22Rv1 (cell line): ENCODE results near the gene PFN1.

Source experiments
- H3K27ac ChIP-seq: fragments of 450-650 bp; 2 replicates; pipeline ENCODE4 v1.5.1; 2017
- ZFX ChIP-seq: fragments of 450-650 bp; IDR thresholded peaks from 2 replicates; pipeline ENCODE4 v1.6.1; 2017; ENCODE audit warnings: antibody characterized with exemption, borderline replicate concordance
- TF ChIP-seq, protein P1 (sequence below): fragments of 450-650 bp; IDR thresholded peaks from 2 replicates; pipeline ENCODE4 v1.5.1; 2017; ENCODE audit warnings: mild to moderate bottlenecking

The PFN1 gene

DNA sequence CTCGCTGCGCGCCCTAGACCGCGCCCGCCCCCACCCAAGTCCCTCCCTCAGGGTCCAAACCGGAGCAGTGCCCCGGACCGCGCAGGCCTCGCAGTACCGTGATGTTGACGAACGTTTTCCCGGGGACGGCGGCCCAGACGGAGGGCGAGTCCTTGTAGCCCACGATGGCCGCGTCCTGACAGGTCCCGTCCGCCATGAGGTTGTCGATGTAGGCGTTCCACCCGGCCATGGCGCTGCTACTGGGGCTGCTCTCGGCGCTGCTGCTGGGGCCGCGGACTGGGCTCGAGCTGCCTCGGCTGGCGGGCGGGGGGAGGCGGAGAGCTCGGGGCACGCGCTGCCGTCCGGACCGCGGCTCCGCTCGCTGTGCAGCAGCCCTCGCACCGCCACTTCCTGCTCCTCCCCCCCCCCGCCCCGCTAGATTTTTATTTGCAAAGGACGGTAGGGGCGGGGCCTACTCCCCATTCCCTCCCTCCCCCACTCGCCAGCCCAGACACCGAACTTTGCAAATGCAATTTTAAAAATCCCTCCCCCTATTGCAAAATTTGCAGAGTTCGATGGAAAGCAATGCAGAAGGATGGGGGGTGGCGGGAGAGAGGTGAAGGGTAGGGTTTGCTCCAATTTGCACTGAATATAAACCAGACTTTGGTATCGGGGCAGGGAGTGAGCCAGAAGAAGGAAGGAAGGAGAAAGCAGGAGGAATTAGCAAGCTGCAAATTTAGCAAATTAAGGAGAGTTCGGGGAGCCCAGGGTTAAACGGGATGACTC, at the start of gene PFN1:
TSS of gene PFN1 (minus strand) at position 365 of the 765 bp plus-strand sequence. CDS start at position 229, 136 bp downstream.
- peak within 1 kb of the TSS; percentile 100 for H3K27ac ChIP-seq
- no peak for TF ChIP-seq ZFX
- TF ChIP-seq, protein P1, sequence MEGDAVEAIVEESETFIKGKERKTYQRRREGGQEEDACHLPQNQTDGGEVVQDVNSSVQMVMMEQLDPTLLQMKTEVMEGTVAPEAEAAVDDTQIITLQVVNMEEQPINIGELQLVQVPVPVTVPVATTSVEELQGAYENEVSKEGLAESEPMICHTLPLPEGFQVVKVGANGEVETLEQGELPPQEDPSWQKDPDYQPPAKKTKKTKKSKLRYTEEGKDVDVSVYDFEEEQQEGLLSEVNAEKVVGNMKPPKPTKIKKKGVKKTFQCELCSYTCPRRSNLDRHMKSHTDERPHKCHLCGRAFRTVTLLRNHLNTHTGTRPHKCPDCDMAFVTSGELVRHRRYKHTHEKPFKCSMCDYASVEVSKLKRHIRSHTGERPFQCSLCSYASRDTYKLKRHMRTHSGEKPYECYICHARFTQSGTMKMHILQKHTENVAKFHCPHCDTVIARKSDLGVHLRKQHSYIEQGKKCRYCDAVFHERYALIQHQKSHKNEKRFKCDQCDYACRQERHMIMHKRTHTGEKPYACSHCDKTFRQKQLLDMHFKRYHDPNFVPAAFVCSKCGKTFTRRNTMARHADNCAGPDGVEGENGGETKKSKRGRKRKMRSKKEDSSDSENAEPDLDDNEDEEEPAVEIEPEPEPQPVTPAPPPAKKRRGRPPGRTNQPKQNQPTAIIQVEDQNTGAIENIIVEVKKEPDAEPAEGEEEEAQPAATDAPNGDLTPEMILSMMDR: no peak

DNA sequence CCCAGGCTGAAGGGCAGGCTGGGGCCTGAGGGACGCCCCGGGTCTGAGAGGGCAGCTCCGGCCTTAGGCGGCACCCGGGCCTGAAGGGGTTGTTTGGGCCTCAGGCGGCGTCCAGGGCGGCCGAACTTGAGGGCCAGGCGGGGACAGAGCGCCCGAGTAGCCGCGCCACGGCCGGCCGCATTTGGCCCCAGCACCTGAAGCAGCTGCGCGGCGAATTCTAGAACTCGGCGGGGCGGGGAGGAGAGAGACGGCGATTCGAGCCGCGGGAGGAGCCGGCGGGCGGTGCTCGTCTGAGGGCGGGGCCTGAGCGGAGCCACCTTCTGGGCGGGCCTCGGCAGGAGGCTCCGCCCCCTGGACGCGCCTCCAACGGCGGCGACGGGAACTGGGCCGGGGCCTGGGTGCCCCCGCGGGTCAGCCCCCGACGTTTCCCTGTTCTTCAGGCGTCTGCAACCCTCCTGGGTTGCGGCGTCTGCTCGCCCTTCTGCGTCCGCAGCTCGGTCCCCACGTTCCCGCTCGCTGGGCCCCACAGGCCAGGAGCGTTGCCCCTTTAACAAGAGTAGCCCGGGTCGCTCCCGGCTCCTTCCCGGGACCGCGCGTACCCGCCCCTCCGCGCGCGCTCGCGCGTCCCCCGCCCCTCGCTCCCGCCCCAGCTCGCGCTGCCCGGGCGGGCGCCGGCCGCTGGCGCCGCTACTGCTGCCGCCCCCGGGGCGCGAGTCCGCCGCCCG, 49.1 kb upstream of the PFN1 start, which contains the start of the genes INCA1 and KIF1C:
TSS of gene INCA1 (minus strand) at position 221 of the 725 bp plus-strand sequence. CDS start 3,085 bp downstream, outside the sequence.
TSS of gene KIF1C (plus strand) at position 649 of the 725 bp plus-strand sequence. CDS start 2,297 bp downstream, outside the sequence.
- TF ChIP-seq, protein P1: no peak
- no peak for TF ChIP-seq ZFX
- H3K27ac ChIP-seq: peak within 1 kb of the TSS; percentile 79

DNA sequence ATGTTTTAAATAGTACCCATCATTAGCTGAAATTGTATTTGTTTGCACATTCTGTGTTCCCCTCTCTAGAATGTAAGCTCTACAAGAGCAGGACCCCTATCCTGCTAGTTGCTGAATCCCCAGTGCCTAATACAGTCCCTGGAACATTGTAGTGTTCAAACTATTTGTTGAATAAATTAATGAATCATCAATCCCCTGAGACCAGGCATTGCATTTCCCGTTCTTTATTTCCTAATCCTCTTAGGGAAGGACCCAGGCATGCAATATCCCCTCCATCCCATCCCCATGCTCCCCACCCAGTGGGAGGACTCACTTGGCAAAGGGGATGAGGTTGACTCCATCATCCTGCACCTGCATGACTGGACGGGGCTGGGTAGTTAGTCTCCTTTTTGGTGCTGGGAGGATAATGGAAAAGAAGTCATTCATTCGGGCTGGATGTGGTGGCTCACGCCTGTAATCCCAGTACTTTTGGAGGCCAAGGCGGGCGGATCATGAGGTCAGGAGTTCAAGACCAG, 45.8 kb upstream of the PFN1 start:
- H3K27ac ChIP-seq: no peak overlapping the region
- TF ChIP-seq, protein P1: no peak
- no peak for TF ChIP-seq ZFX

DNA sequence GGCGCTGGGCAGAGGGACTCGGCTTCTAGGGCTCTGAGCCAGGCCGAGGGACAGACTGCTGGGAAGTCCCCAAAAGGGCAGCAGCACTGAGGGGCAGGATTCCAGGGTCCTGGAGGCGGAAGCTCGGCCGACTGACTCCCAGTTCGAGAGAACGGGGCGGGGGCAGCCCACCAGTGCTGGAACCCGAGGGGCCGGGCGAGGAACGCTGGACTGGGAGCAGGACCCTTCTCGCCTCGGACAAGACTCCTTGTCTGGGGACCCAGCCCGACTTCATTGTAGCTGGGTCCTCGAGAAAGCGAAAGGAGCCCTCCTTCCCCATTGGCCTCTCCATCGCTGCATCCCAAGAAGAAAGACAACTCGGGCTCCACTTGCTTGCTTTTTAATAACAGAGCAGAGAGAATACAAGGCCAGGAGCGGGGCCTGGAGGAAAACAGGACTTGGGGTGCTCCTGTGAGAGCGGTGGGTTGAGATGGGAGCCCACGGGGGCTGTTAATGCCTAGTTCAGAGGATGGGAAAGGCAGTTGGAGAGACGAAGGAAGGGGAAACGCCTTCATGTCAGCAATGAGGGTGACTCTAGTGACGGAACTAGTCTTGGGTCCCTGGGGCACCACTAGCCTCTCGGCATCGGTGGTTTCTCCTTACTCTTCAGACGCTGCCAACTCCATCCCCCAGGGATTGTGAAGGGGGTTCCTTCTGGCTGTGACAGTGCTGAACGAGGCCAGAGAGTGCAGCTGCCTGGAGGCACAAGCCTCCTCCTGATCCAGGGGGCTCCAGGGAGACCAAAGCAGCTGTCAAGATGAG, 39.6 kb upstream of the PFN1 start:
- TF ChIP-seq, protein P1: no peak
- no peak for TF ChIP-seq ZFX
- H3K27ac ChIP-seq: peak overlapping the region; percentile 87

DNA sequence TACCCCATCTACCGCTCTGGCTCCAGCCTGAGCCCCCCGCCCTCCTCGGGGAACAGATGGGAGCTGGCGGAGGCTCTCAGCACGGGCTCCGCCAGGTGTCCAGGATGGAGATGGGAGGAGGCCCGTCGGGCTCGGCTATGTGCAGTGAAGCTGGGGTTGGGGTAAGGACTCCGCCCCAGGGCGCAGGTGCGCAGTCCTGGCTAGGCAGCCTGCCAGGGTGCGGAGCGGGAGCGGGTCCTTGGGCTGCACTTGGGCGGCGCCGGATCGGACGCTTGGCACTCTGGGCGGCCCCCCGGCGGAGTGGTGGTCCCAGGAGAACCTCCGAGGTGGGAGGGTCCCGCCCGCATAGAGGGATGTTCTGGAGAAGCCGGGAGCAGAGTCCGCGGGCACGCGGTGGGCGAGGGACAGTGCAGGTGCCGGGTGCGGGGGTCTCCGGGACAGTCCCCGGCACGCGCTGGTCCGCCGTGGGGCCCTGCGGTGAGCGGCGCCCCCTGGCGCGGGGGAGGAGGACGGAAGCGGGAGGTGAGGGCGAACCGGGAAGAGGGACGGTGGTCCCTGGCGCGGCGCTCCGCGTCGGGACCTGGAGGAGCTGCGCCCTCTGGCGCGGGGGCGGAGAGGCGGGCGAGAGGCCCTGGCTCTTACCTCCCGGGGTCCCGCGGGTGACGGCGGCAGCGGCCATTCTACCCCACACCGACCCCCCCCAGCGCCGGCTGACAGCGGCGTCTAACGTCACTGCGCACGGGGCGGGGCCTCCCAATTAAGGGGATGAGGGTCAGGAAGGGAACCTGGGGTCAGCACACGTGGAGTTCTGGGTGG, 38.8 kb upstream of the PFN1 start, which contains the start of gene CAMTA2:
TSS of gene CAMTA2 (minus strand) at position 725 of the 816 bp plus-strand sequence. CDS start 1,453 bp downstream, outside the sequence.
- TF ChIP-seq, protein P1: peak; percentile 86
- TF ChIP-seq ZFX: no peak
- peak within 1 kb of the TSS; percentile 87 for H3K27ac ChIP-seq

DNA sequence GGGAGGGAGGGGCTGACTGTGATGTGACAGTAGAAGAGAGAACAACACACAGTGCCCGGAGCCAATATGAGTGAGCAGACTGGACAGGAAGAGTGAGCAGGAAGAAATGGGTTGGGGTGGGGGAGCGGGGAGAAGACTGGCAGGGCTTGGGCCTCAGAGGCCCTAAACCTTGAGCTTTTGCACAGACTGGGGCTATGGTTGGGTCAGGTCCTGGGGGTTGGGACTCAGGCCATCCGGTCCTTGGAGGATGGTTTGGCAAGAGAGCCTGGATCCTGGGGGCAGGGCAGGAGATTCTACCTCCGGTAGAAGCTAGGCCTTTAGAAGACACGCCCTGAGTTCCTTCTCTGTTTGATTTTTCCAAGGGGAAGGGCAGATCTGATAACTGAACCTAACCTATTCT, 38.1 kb upstream of the PFN1 start:
- peak overlapping the region; percentile 87 for H3K27ac ChIP-seq
- TF ChIP-seq, protein P1: no peak
- no peak for TF ChIP-seq ZFX
